Duodenal mucosa (tissue), 2 donors: ENCODE results near the gene ATG12.
A peak's percentile ranks its signal among the peaks of the same experiment; 100 is the strongest.

ENCODE experiments used
- H3K27ac ChIP-seq: one replicate; pipeline ENCODE4 v1.7.0; 2013; ENCODE audit warnings: low read depth, low read length
- H3K27me3 ChIP-seq, 2 donors: one replicate each; pipeline ENCODE4 v1.7.0; 2013; ENCODE audit warnings: low read length in 2 of 2, control low read depth in 1 of 2; ENCODE audit not compliant: insufficient read depth in 2 of 2, control insufficient read depth in 1 of 2
- H3K36me3 ChIP-seq, 2 donors: one replicate each; pipeline ENCODE4 v1.7.0; 2013; ENCODE audit warnings: low read length in 2 of 2, control low read depth in 1 of 2; ENCODE audit not compliant: insufficient read depth in 2 of 2, control insufficient read depth in 1 of 2
- H3K4me1 ChIP-seq, 2 donors: one replicate each; pipeline ENCODE4 v1.7.0; 2013; ENCODE audit warnings: low read length in 2 of 2, control low read depth in 1 of 2; ENCODE audit not compliant: insufficient read depth in 2 of 2, control insufficient read depth in 1 of 2
- H3K4me3 ChIP-seq, 2 donors: one replicate each; pipeline ENCODE4 v1.7.0; 2013; ENCODE audit warnings: low read length in 2 of 2, low read depth in 1 of 2
- H3K9ac ChIP-seq, 2 donors: one replicate each; pipeline ENCODE4 v1.7.0; 2013; ENCODE audit warnings: low read length in 2 of 2, low read depth in 1 of 2
- H3K9me3 ChIP-seq, 2 donors: one replicate each; pipeline ENCODE4 v1.7.0; 2013; ENCODE audit warnings: low read length in 2 of 2, control low read depth in 1 of 2; ENCODE audit not compliant: control insufficient read depth in 1 of 2

The ATG12 gene

GRCh38 chr5:115843444-115844130 lies 2.2 kb upstream of the ATG12 start:
- H3K9ac ChIP-seq, result no peak overlapping the region
- H3K27ac ChIP-seq, result no peak overlapping the region
- no peaks in the 10 kb centered on the region for H3K9me3 ChIP-seq
- H3K27me3 ChIP-seq, result no peaks in the 10 kb centered on the region
- H3K36me3 ChIP-seq, result no peaks in the 10 kb centered on the region
- peaks cover 36% of the 10 kb centered on the region in 2 donors for H3K4me1 ChIP-seq
- peak overlapping the region in 1 of 2 donors; percentile 98 for H3K4me3 ChIP-seq

GRCh38 chr5:115842952-115843351 lies 1.6 kb upstream of the ATG12 start:
- Histone ChIP-seq H3K9ac (peak overlapping the region in 1 of 2 donors; percentile 79), H3K4me1 (peaks cover 37 to 39% of the 10 kb centered on the region in 2 donors), H3K27ac (no peak overlapping the region)

GRCh38 chr5:115842089-115842935 lies 947 bp upstream of the ATG12 start:
- Histone ChIP-seq H3K4me1 (peaks cover 37 to 40% of the 10 kb centered on the region in 2 donors), H3K9me3 (no peaks in the 10 kb centered on the region), H3K4me3 (peak overlapping the region; percentile 96 to 98), H3K36me3 (peaks cover 0 to 8% of the 10 kb centered on the region in 2 donors), H3K27me3 (no peaks in the 10 kb centered on the region), H3K9ac (peak overlapping the region; percentile 79 to 91), H3K27ac (peak overlapping the region; percentile 77)

More at GRCh38 chr5:115842952-115843351, 1.6 kb upstream of the ATG12 start:
- Histone ChIP-seq H3K9me3 (no peaks in the 10 kb centered on the region), H3K36me3 (peaks cover 0 to 4% of the 10 kb centered on the region in 2 donors), H3K27me3 (no peaks in the 10 kb centered on the region), H3K4me3 (peak overlapping the region; percentile 96 to 98)

GRCh38 chr5:115840873-115841272 lies 492 bp downstream of the ATG12 start:
- H3K36me3 ChIP-seq, result peaks cover 3 to 22% of the 10 kb centered on the region in 2 donors
- H3K9me3 ChIP-seq, result no peaks in the 10 kb centered on the region
- H3K9ac ChIP-seq, result peak overlapping the region; percentile 79 to 84
- peak overlapping the region; percentile 96 to 98 for H3K4me3 ChIP-seq
- H3K27ac ChIP-seq, result no peak overlapping the region
- peaks cover 37 to 40% of the 10 kb centered on the region in 2 donors for H3K4me1 ChIP-seq
- H3K27me3 ChIP-seq, result no peaks in the 10 kb centered on the region

GRCh38 chr5:115838885-115839518 lies 2.4 kb downstream of the ATG12 start:
- Histone ChIP-seq H3K4me1 (peaks cover 33 to 36% of the 10 kb centered on the region in 2 donors), H3K36me3 (peaks cover 11 to 38% of the 10 kb centered on the region in 2 donors), H3K9ac (no peak overlapping the region), H3K9me3 (no peaks in the 10 kb centered on the region), H3K27ac (no peak overlapping the region), H3K27me3 (no peaks in the 10 kb centered on the region), H3K4me3 (peak overlapping the region; percentile 36 to 42)

- peaks cover 21 to 26% of the 10 kb centered on the region in 2 donors for H3K4me1 ChIP-seq
- peaks cover 20 to 46% of the 10 kb centered on the region in 2 donors for H3K36me3 ChIP-seq
- H3K4me3 ChIP-seq, result no peak overlapping the region
- H3K27me3 ChIP-seq, result no peaks in the 10 kb centered on the region
- H3K9me3 ChIP-seq, result no peaks in the 10 kb centered on the region
- no peak overlapping the region for H3K27ac ChIP-seq
- no peak overlapping the region for H3K9ac ChIP-seq
Measured at GRCh38 chr5:115835481-115835880, 5.9 kb downstream of the ATG12 start.

- Histone ChIP-seq H3K4me3 (no peak overlapping the region), H3K36me3 (peaks cover 17 to 46% of the 10 kb centered on the region in 2 donors)
Measured at GRCh38 chr5:115831163-115831768, 10.1 kb downstream of the ATG12 start.

GRCh38 chr5:115829913-115830312 lies 11.5 kb downstream of the ATG12 start:
- no peak overlapping the region for H3K4me3 ChIP-seq
- no peaks in the 10 kb centered on the region for H3K27me3 ChIP-seq
- no peak overlapping the region for H3K9ac ChIP-seq
- peaks cover 17 to 35% of the 10 kb centered on the region in 2 donors for H3K36me3 ChIP-seq
- no peak overlapping the region for H3K27ac ChIP-seq
- no peaks in the 10 kb centered on the region for H3K9me3 ChIP-seq
- H3K4me1 ChIP-seq, result no peaks in the 10 kb centered on the region

More at GRCh38 chr5:115831163-115831768, 10.1 kb downstream of the ATG12 start:
- no peak overlapping the region for H3K9ac ChIP-seq
- H3K27ac ChIP-seq, result no peak overlapping the region
- no peaks in the 10 kb centered on the region for H3K4me1 ChIP-seq
- no peaks in the 10 kb centered on the region for H3K9me3 ChIP-seq
- no peaks in the 10 kb centered on the region for H3K27me3 ChIP-seq

GRCh38 chr5:115825948-115826347 lies 15.4 kb downstream of the ATG12 start:
- no peak overlapping the region for H3K27ac ChIP-seq
- no peaks in the 10 kb centered on the region for H3K4me1 ChIP-seq
- no peak overlapping the region for H3K9ac ChIP-seq
- no peaks in the 10 kb centered on the region for H3K9me3 ChIP-seq
- H3K4me3 ChIP-seq, result no peak overlapping the region
- H3K27me3 ChIP-seq, result peaks cover 0 to 7% of the 10 kb centered on the region in 2 donors
- H3K36me3 ChIP-seq, result peaks cover 0 to 21% of the 10 kb centered on the region in 2 donors
